Activated T-cell treated with anti-CD3 and anti-CD28 coated beads, Interleukin-2, amount 50 U/mL, for 24 hours (primary cell): ENCODE results near the gene FRS2.

Source experiments
- DNase-seq: peaks from one replicate; pipeline ENCODE4 v3.0.0-alpha.2; 2020
- H3K27ac Mint-ChIP-seq: 2 replicates; pipeline ENCODE4 v1.8.0; 2020; ENCODE audit warnings: mild to moderate bottlenecking, mixed read lengths
- H3K27me3 Mint-ChIP-seq: 2 replicates; pipeline ENCODE4 v1.8.0; 2020; ENCODE audit warnings: mixed read lengths
- H3K36me3 Mint-ChIP-seq: 2 replicates; pipeline ENCODE4 v1.8.0; 2020; ENCODE audit warnings: low read depth, mixed read lengths
- H3K4me1 Mint-ChIP-seq: 2 replicates; pipeline ENCODE4 v1.8.0; 2020; ENCODE audit warnings: low read depth, mixed read lengths
- H3K4me3 Mint-ChIP-seq: 2 replicates; pipeline ENCODE4 v1.8.0; 2020; ENCODE audit warnings: mild to moderate bottlenecking, moderate library complexity, mixed read lengths
- H3K9me3 Mint-ChIP-seq: 2 replicates; pipeline ENCODE4 v1.8.0; 2020; ENCODE audit warnings: mixed read lengths

FRS2 gene

GRCh38 chr12:69470189-69471075 lies at the start of gene FRS2:
TSS of gene FRS2 (plus strand) at chr12:69470388. CDS start at chr12:69569031, 98,643 bp downstream.
- no peaks in the 10 kb centered on the region for H3K27me3 Mint-ChIP-seq
- H3K4me3 Mint-ChIP-seq, result peak within 1 kb of the TSS; percentile 98
- no peaks in the 10 kb centered on the region for H3K9me3 Mint-ChIP-seq
- H3K4me1 Mint-ChIP-seq, result peaks cover 44% of the 10 kb centered on the region
- peak; percentile 90 for DNase-seq
- H3K36me3 Mint-ChIP-seq, result peaks cover 22% of the 10 kb centered on the region
- H3K27ac Mint-ChIP-seq, result peak within 1 kb of the TSS; percentile 98

- Mint-ChIP-seq H3K27me3 (no peaks in the 10 kb centered on the region), H3K27ac (no peak overlapping the region), H3K36me3 (no peaks in the 10 kb centered on the region), H3K4me3 (no peak overlapping the region), H3K4me1 (no peaks in the 10 kb centered on the region), H3K9me3 (no peaks in the 10 kb centered on the region)
- no peak for DNase-seq
Observed at GRCh38 chr12:69421548-69421947, 48.6 kb upstream of the FRS2 start.

DNA sequence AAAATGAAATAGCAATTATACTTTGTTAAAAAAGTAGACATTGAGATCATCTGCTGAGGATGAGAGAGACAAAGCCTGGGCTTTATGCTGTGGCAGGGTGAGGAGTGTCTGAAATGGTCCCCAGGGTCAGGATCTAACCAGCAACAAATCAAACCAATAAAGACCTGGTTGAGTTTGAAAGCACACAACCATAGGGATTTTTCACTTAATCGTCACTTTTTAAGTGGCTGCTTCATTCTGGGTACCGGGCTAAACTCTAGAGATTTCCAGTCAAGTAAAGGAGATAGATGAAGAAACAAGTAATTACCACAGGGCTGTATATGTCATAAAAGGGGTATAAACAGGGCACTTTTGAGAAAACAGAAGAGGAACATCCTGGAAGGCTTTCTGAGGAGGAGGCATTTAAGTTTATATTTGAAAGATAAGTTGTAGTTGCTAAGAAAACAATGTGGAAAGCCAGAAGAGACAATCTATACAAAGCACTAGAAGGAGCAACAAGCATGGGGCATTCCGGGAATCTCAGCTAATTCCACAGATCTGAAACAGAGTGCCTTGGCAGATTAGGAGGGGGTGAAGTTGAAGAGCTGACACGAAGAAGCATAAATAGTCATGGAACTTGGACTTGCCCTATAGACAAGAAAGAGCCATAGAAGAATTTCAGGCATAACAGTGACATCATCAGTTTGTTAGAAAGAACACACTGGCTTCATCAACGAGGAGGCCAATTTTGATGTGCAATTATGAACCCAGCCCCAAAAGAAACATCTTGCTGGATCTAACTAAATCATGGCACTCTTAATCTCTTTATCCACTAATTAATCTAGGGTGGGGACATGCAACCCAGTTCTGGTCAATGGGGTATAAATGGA lies 46.9 kb upstream of the FRS2 start:
- no peaks in the 10 kb centered on the region for H3K27me3 Mint-ChIP-seq
- H3K36me3 Mint-ChIP-seq, result no peaks in the 10 kb centered on the region
- no peak overlapping the region for H3K27ac Mint-ChIP-seq
- no peak for DNase-seq
- H3K4me3 Mint-ChIP-seq, result no peak overlapping the region
- no peaks in the 10 kb centered on the region for H3K4me1 Mint-ChIP-seq
- H3K9me3 Mint-ChIP-seq, result no peaks in the 10 kb centered on the region

- Mint-ChIP-seq H3K4me3 (no peak overlapping the region), H3K9me3 (no peaks in the 10 kb centered on the region), H3K4me1 (no peaks in the 10 kb centered on the region), H3K36me3 (no peaks in the 10 kb centered on the region), H3K27me3 (no peaks in the 10 kb centered on the region), H3K27ac (no peak overlapping the region)
- DNase-seq, result no peak
Observed at GRCh38 chr12:69425417-69425816, 44.8 kb upstream of the FRS2 start.

- Mint-ChIP-seq H3K36me3 (no peaks in the 10 kb centered on the region), H3K9me3 (no peaks in the 10 kb centered on the region), H3K27me3 (no peaks in the 10 kb centered on the region), H3K4me3 (no peak overlapping the region), H3K27ac (no peak overlapping the region), H3K4me1 (no peaks in the 10 kb centered on the region)
- no peak for DNase-seq
Observed at GRCh38 chr12:69428351-69429073, 41.7 kb upstream of the FRS2 start.

GRCh38 chr12:69430942-69431590 lies 39.1 kb upstream of the FRS2 start:
- H3K4me1 Mint-ChIP-seq, result no peaks in the 10 kb centered on the region
- DNase-seq, result no peak
- H3K36me3 Mint-ChIP-seq, result no peaks in the 10 kb centered on the region
- no peak overlapping the region for H3K4me3 Mint-ChIP-seq
- no peak overlapping the region for H3K27ac Mint-ChIP-seq
- no peaks in the 10 kb centered on the region for H3K9me3 Mint-ChIP-seq
- no peaks in the 10 kb centered on the region for H3K27me3 Mint-ChIP-seq

GRCh38 chr12:69431591-69432222 lies 38.5 kb upstream of the FRS2 start:
- Mint-ChIP-seq H3K4me1 (no peaks in the 10 kb centered on the region), H3K27ac (no peak overlapping the region)
- DNase-seq, result no peak

GRCh38 chr12:69433653-69434052 lies 36.5 kb upstream of the FRS2 start:
- DNase-seq, result no peak
- H3K27me3 Mint-ChIP-seq, result no peaks in the 10 kb centered on the region
- no peaks in the 10 kb centered on the region for H3K4me1 Mint-ChIP-seq
- no peak overlapping the region for H3K4me3 Mint-ChIP-seq
- no peaks in the 10 kb centered on the region for H3K36me3 Mint-ChIP-seq
- no peaks in the 10 kb centered on the region for H3K9me3 Mint-ChIP-seq
- no peak overlapping the region for H3K27ac Mint-ChIP-seq

More at GRCh38 chr12:69431591-69432222, 38.5 kb upstream of the FRS2 start:
- no peaks in the 10 kb centered on the region for H3K27me3 Mint-ChIP-seq
- no peaks in the 10 kb centered on the region for H3K9me3 Mint-ChIP-seq
- H3K36me3 Mint-ChIP-seq, result no peaks in the 10 kb centered on the region
- no peak overlapping the region for H3K4me3 Mint-ChIP-seq

DNA sequence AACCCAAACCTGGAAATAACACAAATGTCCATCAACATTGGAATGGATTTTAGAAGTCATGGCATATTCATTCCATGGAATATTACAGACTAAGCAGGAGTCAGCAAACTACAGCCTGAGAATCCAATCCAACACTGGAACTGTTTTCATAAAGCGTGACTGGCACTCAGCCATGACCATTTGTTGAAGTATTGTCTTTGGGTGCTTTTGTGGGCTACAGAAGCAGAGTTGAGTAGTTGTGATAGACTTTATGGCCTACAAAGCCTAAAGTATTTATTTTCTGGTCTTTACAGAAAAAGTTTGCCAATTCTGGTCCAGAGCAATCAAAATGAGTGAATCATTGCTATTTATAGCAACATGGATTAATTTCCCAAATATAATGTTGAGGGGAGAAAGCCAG lies 34.5 kb upstream of the FRS2 start:
- H3K4me3 Mint-ChIP-seq, result no peak overlapping the region
- no peaks in the 10 kb centered on the region for H3K4me1 Mint-ChIP-seq
- no peak for DNase-seq
- no peaks in the 10 kb centered on the region for H3K36me3 Mint-ChIP-seq
- no peak overlapping the region for H3K27ac Mint-ChIP-seq
- H3K9me3 Mint-ChIP-seq, result no peaks in the 10 kb centered on the region
- H3K27me3 Mint-ChIP-seq, result no peaks in the 10 kb centered on the region

DNA sequence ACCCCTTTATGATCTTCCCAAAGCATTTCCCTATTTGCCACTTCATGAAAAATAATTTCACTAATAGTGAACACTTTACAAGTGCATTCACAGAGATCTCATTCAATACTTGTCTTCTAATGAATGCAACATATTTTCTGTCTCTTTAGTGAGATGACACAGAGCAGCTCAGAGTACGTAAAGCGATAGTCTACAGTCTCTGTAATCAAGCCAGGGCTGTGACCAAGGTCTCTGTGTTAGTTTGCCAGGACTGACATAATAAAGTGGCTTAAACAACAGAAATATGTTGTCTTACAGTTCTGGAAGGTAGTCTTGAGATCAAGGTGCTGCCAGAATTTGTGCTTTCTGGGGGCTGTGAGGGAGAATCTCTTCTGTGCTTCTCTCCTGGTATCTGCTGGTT lies 33.1 kb upstream of the FRS2 start:
- no peak overlapping the region for H3K4me3 Mint-ChIP-seq
- no peak overlapping the region for H3K27ac Mint-ChIP-seq

GRCh38 chr12:69438539-69438938 lies 31.6 kb upstream of the FRS2 start:
- DNase-seq, result no peak
- no peaks in the 10 kb centered on the region for H3K4me1 Mint-ChIP-seq
- no peak overlapping the region for H3K4me3 Mint-ChIP-seq
- no peaks in the 10 kb centered on the region for H3K9me3 Mint-ChIP-seq
- no peak overlapping the region for H3K27ac Mint-ChIP-seq
- H3K36me3 Mint-ChIP-seq, result no peaks in the 10 kb centered on the region
- H3K27me3 Mint-ChIP-seq, result no peaks in the 10 kb centered on the region

More for the DNA sequence above, 33.1 kb upstream of the FRS2 start:
- Mint-ChIP-seq H3K9me3 (no peaks in the 10 kb centered on the region), H3K27me3 (no peaks in the 10 kb centered on the region), H3K4me1 (no peaks in the 10 kb centered on the region), H3K36me3 (no peaks in the 10 kb centered on the region)
- no peak for DNase-seq

GRCh38 chr12:69440016-69440415 lies 30.2 kb upstream of the FRS2 start:
- no peak for DNase-seq
- Mint-ChIP-seq H3K27ac (no peak overlapping the region), H3K4me1 (no peaks in the 10 kb centered on the region), H3K27me3 (no peaks in the 10 kb centered on the region), H3K36me3 (no peaks in the 10 kb centered on the region), H3K4me3 (no peak overlapping the region), H3K9me3 (no peaks in the 10 kb centered on the region)

DNA sequence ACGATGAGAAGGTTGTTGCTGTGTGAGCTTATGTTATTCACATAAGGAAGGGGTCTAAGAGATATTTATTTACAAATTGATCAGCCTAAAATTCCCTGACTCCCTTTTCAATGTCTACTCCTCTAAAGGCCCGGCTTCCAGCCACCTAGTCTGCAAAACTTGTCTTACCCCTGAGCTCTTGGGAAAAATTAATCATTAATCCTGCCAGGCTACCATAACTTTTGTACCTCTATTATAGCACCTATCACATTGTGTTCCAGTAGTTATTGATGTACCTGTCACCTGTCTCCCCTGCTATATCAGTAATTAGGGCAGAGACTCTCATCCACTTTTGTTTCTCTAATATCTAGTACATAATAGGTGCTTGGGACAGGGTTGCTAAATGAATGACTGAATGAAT lies 29.3 kb upstream of the FRS2 start:
- Mint-ChIP-seq H3K27me3 (no peaks in the 10 kb centered on the region), H3K27ac (no peak overlapping the region), H3K36me3 (no peaks in the 10 kb centered on the region), H3K4me3 (no peak overlapping the region), H3K4me1 (no peaks in the 10 kb centered on the region), H3K9me3 (no peaks in the 10 kb centered on the region)
- DNase-seq, result no peak

- Mint-ChIP-seq H3K27ac (no peak overlapping the region), H3K27me3 (no peaks in the 10 kb centered on the region), H3K4me3 (no peak overlapping the region), H3K9me3 (no peaks in the 10 kb centered on the region), H3K4me1 (no peaks in the 10 kb centered on the region), H3K36me3 (no peaks in the 10 kb centered on the region)
- no peak for DNase-seq
Observed at GRCh38 chr12:69442894-69443293, 27.3 kb upstream of the FRS2 start.
